B cell (primary cell): Measurements from ENCODE around the gene SLC25A21. TPM values are rescaled to one million over a fixed set of nuclear protein-coding genes. Genes with fewer than 3 reads are reported as not detected.

Experiments
- ATAC-seq: fragments of 200-7000 bp; cut with Tn5 transposase; one replicate; pipeline ENCODE4 v1.10.0; 2021; ENCODE audit warnings: low read depth, mild to moderate bottlenecking, moderate number of reproducible peaks, moderate library complexity
- CTCF ChIA-PET: fragments of 350-600 bp; sonication (Branson Sonifier 250); formaldehyde crosslinking; loops from one replicate; lab custom pipeline; 2021; ENCODE audit warnings: antibody characterized with exemption, inconsistent platforms; lab: Charles Lee
- POLR2A ChIA-PET: fragments of 350-600 bp; sonication (Branson Sonifier 250); formaldehyde crosslinking; loops from one replicate; lab custom pipeline; 2021; ENCODE audit warnings: antibody characterized with exemption; lab: Charles Lee
- DNase-seq: peaks from one replicate; pipeline ENCODE4 v3.0.0; 2013
- H2AFZ ChIP-seq: 2 replicates; pipeline ENCODE4 v1.6.1; 2012; ENCODE audit warnings: mild to moderate bottlenecking, low read depth, low read length; ENCODE audit not compliant: insufficient read depth, poor library complexity, severe bottlenecking
- H3K27ac ChIP-seq, 2 donors: 1 replicate in 1 of 2; 2 replicates in 1 of 2; pipeline ENCODE4 v1.5.1; 2012 to 2013; ENCODE audit warnings: low read length in 2 of 2, mild to moderate bottlenecking in 2 of 2, moderate library complexity in 1 of 2
- H3K27me3 ChIP-seq, 4 experiments: fragments of 200-600 bp in 1 of 4; sonication (generic) in 1 of 4; replicated peaks in 1 of 4; 1 replicate in 2 of 4; 2 replicates in 2 of 4; pipeline versions ENCODE4 v1.6.1 to v1.7.0; 2013 to 2016; ENCODE audit warnings: low read length in 3 of 4, mild to moderate bottlenecking in 2 of 4, mixed read lengths in 1 of 4, moderate library complexity in 1 of 4; ENCODE audit not compliant: insufficient read depth in 4 of 4, control insufficient read depth in 3 of 4; ENCODE audit errors: control extremely low read depth in 1 of 4
- H3K36me3 ChIP-seq, 2 experiments: replicated peaks in 1 of 2; 1 replicate in 1 of 2; 2 replicates in 1 of 2; pipeline versions ENCODE4 v1.6.1 to v1.7.1; 2013; ENCODE audit warnings: low read length in 1 of 2; ENCODE audit not compliant: insufficient read depth in 2 of 2, control insufficient read depth in 1 of 2; ENCODE audit errors: control extremely low read depth in 1 of 2, extremely low read depth in 1 of 2
- H3K4me1 ChIP-seq, 2 donors: fragments of 200-600 bp in 1 of 2; sonication (generic) in 1 of 2; 1 replicate in 1 of 2; 2 replicates in 1 of 2; pipeline versions ENCODE4 v1.5.1 to v1.6.1; 2013 to 2017; ENCODE audit warnings: low read length in 2 of 2; ENCODE audit not compliant: control insufficient read depth in 2 of 2, insufficient read depth in 2 of 2
- H3K4me2 ChIP-seq: replicated peaks from 2 replicates; pipeline ENCODE3; 2012; ENCODE audit warnings: mild to moderate bottlenecking, low read depth, low read length; ENCODE audit not compliant: poor library complexity, severe bottlenecking
- H3K4me3 ChIP-seq, 5 experiments: fragments of 200-600 bp in 1 of 5; sonication (generic) in 1 of 5; 1 replicate in 3 of 5; 2 replicates in 2 of 5; pipeline versions ENCODE4 v1.5.1 to v1.7.0; 2011 to 2016; ENCODE audit warnings: low read length in 4 of 5, mild to moderate bottlenecking in 4 of 5, low read depth in 2 of 5, control low read depth in 1 of 5, moderate library complexity in 1 of 5; ENCODE audit not compliant: insufficient read depth in 1 of 5; ENCODE audit errors: control extremely low read depth in 1 of 5, extremely low read depth in 1 of 5
- H3K79me2 ChIP-seq: fragments of 200-600 bp; sonication (generic); one replicate; pipeline ENCODE4 v1.6.0; 2016; ENCODE audit warnings: low read length; ENCODE audit not compliant: control insufficient read depth, insufficient read depth
- H3K9ac ChIP-seq: fragments of 200-600 bp; sonication (generic); 2 replicates; pipeline ENCODE4 v1.6.1; 2017; ENCODE audit warnings: mild to moderate bottlenecking, low read length, moderate library complexity
- H3K9me3 ChIP-seq, 3 donors: one replicate each; pipeline versions ENCODE4 v1.6.1 to v1.7.1; 2013; ENCODE audit warnings: low read length in 2 of 3; ENCODE audit not compliant: control insufficient read depth in 2 of 3, insufficient read depth in 1 of 3; ENCODE audit errors: control extremely low read depth in 1 of 3
- H4K20me1 ChIP-seq: 2 replicates; pipeline ENCODE4 v1.6.0; 2012; ENCODE audit warnings: mild to moderate bottlenecking, low read length; ENCODE audit not compliant: insufficient read depth, control insufficient read depth, poor library complexity, severe bottlenecking
- H3K27ac Mint-ChIP-seq: one replicate; pipeline ENCODE4 v1.8.0; 2021; ENCODE audit warnings: mixed read lengths
- H3K27me3 Mint-ChIP-seq: one replicate; pipeline ENCODE4 v1.8.0; 2021; ENCODE audit warnings: mixed read lengths
- H3K4me1 Mint-ChIP-seq: one replicate; pipeline ENCODE4 v1.8.0; 2021; ENCODE audit warnings: mixed read lengths
- H3K4me3 Mint-ChIP-seq: one replicate; pipeline ENCODE4 v1.8.0; 2021; ENCODE audit warnings: mixed read lengths
- H3K9me3 Mint-ChIP-seq: one replicate; pipeline ENCODE4 v1.8.0; 2022; ENCODE audit warnings: mixed read lengths; ENCODE audit not compliant: insufficient read depth
- CTCF ChIP-seq: fragments of 200-600 bp; IDR thresholded peaks from one replicate; pipeline ENCODE4 v1.8.0; 2022; ENCODE audit warnings: antibody characterized with exemption, mild to moderate bottlenecking
- EZH2 ChIP-seq: IDR thresholded peaks from 2 replicates; pipeline ENCODE4 v1.6.1; 2012; ENCODE audit warnings: borderline replicate concordance, low read depth, mild to moderate bottlenecking, moderate library complexity, low read length; ENCODE audit not compliant: insufficient read depth, poor library complexity, severe bottlenecking
- WGBS: methylation state at CpG from one replicate; pipeline ENCODE4 v1.1.5; 2013; ENCODE audit warnings: missing lambda C conversion rate; ENCODE audit not compliant: insufficient coverage; 5-methylcytosine and 5-hydroxymethylcytosine counted together
- intact Hi-C: fragments of 100-400 bp; cut with micrococcal nuclease; formaldehyde crosslinking; loops from one replicate; pipeline ENCODE4 v1.10.0; 2022
- polyA plus RNA-seq: library from polyadenylated mRNA; depleted of rRNA; stranded (reverse); fragments of >200 nt; gene quantifications from 2 replicates; pipeline ENCODE4 v1.2.3, GENCODE V29; 2012
- total RNA-seq, 2 donors: library from RNA; stranded (reverse); fragments of 120-200 nt in 1 of 2; gene quantifications; 1 replicate in 1 of 2; 2 replicates in 1 of 2; pipeline versions ENCODE4 v1.2.3 to v1.2.4, GENCODE V29; 2013 to 2022

SLC25A21 gene
- total and polyA plus RNA-seq, 2 donors (not counting 1 experiment from before 2014, with no cell fraction given) = not detected

DNA sequence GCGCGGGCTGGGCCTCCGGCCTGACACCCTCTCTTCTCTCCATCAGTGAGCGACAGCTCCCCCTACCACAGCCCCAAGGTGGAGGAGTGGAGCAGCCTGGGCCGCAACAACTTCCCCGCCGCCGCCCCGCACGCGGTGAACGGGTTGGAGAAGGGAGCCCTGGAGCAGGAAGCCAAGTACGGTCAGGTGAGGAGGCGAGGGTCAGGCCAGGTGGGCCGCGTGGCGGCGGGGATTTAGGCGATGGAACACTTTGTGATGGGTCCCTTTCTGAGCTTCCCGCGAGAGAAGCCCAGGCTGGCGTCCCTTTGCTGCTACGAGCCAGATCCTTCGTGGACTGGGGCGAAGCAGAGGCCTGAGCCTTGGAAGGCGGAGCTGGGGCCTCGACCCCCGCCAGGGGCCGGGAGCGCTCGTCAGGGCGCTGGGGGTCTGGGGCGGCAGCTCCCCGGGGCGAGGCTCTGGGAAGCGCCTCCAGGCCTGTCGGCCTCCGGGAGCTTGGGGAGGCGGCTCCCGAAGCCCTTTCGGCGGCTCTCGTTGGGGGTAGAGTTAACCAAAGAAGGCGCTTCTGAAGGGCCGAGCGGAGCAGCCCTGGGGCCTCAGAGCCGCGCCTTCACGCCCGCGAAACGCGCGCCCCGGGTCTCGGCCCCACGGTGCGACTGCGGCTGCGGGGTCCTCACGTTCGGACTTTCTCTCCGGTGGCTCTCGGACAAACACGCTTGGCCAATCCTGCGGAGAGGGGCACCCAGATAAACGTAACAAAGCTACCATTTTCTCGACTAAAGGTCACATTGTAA, 505.8 kb downstream of the SLC25A21 start:
- no peak overlapping the region for H2AFZ ChIP-seq
- H3K9ac ChIP-seq = no peak overlapping the region
- no peak overlapping the region for H3K4me3 Mint-ChIP-seq
- no peak overlapping the region for H3K27ac Mint-ChIP-seq
- ATAC-seq (no peak), DNase-seq (no peak)
- H3K4me2 ChIP-seq = no peak overlapping the region
- TF ChIP-seq EZH2 (no peak), CTCF (no peak)
- H4K20me1 ChIP-seq = no peaks in the 10 kb centered on the region
- no peaks in the 10 kb centered on the region for H3K36me3 ChIP-seq
- H3K27me3 Mint-ChIP-seq = peaks cover 49% of the 10 kb centered on the region
- H3K4me3 ChIP-seq = no peak overlapping the region
- H3K9me3 ChIP-seq = peaks cover 0 to 37% (median 1%) of the 10 kb centered on the region in 3 donors
- H3K4me1 Mint-ChIP-seq = peaks cover 15% of the 10 kb centered on the region
- no peak overlapping the region for H3K27ac ChIP-seq
- intact Hi-C loops = no loop called here
- H3K27me3 ChIP-seq = peaks cover 0 to 59% (median 37%) of the 10 kb centered on the region in 4 experiments
- no peaks in the 10 kb centered on the region for H3K9me3 Mint-ChIP-seq
- peaks cover 9 to 26% of the 10 kb centered on the region in 2 donors for H3K4me1 ChIP-seq
- ChIA-PET CTCF (no interaction called here), POLR2A (no interaction called here)
- no peaks in the 10 kb centered on the region for H3K79me2 ChIP-seq
- 15% methylated on average over 67 of the region's 68 CpGs for WGBS

DNA sequence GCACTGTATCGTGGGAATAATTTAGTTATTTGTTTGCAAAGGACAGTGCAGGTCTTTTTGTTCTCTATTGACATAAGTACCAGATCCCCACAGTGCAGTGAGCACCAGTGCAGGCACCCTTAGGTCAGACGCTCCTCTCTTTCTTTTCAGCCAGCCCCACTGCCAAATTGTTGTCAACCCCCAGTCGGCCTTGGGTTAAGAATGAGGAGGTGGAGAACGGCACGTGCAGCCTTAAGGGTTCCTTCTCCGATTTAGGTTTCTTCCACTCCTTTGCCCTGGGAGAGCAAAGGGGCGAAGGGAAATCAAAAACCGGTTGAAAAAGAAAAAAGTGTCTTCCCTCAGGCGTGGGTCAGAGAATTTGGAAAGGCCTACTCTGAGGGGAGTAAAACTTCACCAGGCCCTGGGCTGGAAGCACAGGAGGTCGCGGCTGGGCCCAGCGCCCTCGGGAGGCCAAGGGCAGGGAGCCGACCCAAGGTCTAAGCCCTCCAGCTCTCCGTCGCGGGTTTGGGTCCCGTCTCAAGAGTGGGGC, 506.5 kb downstream of the SLC25A21 start:
- CTCF ChIA-PET = no interaction called here
- Mint-ChIP-seq H3K9me3 (no peaks in the 10 kb centered on the region), H3K4me1 (peaks cover 20% of the 10 kb centered on the region), H3K27ac (no peak overlapping the region), H3K27me3 (peaks cover 55% of the 10 kb centered on the region), H3K4me3 (no peak overlapping the region)
- POLR2A ChIA-PET = no interaction called here
- intact Hi-C loops = no loop called here
- Histone ChIP-seq H3K4me1 (peaks cover 9 to 29% of the 10 kb centered on the region in 2 donors), H3K79me2 (no peaks in the 10 kb centered on the region), H4K20me1 (no peaks in the 10 kb centered on the region), H3K4me2 (no peak overlapping the region), H3K9ac (no peak overlapping the region), H3K27ac (no peak overlapping the region), H3K27me3 (peaks cover 0 to 63% (median 41%) of the 10 kb centered on the region in 4 experiments), H3K9me3 (peaks cover 0 to 43% (median 1%) of the 10 kb centered on the region in 3 donors), H3K36me3 (no peaks in the 10 kb centered on the region), H2AFZ (no peak overlapping the region), H3K4me3 (no peak overlapping the region)
- WGBS = 14% methylated on average over 15 of the region's 18 CpGs
- TF ChIP-seq CTCF = no peak
- no peak for TF ChIP-seq EZH2
- no peak for ATAC-seq
- no peak for DNase-seq
